DMS53 (cell line): ENCODE measurements around the gene TPRN.

ENCODE experiments used
- DNase-seq: peaks from one replicate; lab custom pipeline; 2025; lab: John Stamatoyannopoulos, UW

Gene TPRN

GRCh38 chr9:137173796-137174664, 26.5 kb downstream of the TPRN start:
- no peak for DNase-seq

GRCh38 chr9:137172901-137173795, 27.4 kb downstream of the TPRN start:
- peak; percentile 82 for DNase-seq

GRCh38 chr9:137171149-137171900, 29.2 kb downstream of the TPRN start:
- no peak for DNase-seq

DNA sequence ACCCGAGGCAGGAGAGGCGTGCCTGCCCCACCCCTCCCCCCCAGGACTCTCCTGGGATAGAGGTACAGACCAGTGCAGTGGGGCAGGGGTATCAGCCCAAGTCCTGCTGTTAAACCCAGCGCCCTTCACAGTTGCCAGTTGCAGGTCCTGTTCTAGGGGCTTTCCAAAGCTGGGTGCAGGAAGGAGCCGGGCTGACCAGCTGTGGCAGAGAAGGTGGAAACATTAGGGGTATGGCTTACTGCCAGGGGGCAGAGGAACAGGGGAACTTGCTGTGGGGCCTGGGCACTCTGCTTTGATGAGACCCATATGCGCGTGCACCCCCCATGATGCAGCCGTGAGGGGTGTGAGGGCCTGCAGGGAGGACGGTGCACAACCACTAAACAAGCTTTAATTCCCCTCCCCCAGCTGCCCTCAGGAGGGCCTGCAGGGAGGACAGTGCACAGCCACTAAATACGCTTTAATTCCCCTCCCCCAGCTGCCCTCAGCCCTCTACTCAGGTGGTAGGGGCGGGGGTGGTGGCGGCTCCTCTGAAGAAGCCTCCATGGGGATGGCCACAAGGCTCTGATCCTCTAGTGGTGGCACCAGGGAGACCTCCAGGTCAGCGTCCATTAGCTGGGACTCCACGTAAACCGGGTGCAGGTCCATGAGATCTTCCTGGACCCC, 29.9 kb downstream of the TPRN start:
- no peak for DNase-seq

DNA sequence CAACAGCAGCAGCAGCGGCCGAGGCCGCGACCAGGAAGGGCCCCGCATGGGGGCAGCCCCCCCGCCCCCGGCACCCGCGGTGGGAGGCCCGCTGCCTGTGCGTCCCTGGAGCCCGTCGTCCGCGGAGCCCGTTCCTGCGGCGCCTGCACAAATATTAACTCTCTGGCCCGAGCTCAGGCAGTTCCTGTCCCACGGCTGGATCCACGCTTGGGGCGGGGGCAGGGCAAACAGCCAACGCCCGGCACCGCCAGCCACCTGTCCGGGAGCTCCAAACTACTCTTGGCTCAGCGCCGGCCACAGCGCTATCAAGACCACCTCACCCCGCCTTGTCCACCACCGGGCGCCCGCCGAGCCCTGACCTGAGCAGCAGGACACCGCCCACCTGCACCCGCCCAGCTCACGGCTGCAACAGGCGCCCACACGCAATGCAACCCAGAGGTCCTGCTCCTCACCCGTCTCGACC, 30.6 kb downstream of the TPRN start, which contains the start of gene LRRC26:
TSS of gene LRRC26 (minus strand) at position 156 of the 463 bp plus-strand sequence. CDS start at position 48, 108 bp downstream.
- no peak for DNase-seq

- peak; percentile 97 for DNase-seq
These were observed 31.4 kb downstream of the TPRN start for GRCh38 chr9:137168904-137169856.

- peak; percentile 83 for DNase-seq
These were observed 32.0 kb downstream of the TPRN start for GRCh38 chr9:137168573-137168903.

DNA sequence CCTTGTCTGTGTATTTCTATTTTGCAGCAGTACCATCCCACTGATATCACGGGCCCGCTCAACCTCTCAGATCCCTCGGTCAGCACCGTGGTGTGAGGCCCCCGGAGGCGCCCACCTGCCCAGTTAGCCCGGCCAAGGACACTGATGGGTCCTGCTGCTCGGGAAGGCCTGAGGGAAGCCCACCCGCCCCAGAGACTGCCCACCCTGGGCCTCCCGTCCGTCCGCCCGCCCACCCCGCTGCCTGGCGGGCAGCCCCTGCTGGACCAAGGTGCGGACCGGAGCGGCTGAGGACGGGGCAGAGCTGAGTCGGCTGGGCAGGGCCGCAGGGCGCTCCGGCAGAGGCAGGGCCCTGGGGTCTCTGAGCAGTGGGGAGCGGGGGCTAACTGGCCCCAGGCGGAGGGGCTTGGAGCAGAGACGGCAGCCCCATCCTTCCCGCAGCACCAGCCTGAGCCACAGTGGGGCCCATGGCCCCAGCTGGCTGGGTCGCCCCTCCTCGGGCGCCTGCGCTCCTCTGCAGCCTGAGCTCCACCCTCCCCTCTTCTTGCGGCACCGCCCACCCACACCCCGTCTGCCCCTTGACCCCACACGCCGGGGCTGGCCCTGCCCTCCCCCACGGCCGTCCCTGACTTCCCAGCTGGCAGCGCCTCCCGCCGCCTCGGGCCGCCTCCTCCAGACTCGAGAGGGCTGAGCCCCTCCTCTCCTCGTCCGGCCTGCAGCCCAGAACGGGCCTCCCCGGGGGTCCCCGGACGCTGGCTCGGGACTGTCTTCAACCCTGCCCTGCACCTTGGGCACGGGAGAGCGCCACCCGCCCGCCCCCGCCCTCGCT, 32.6 kb downstream of the TPRN start:
- DNase-seq: peak; percentile 91

GRCh38 chr9:137167277-137167746, 33.2 kb downstream of the TPRN start:
- peak; percentile 78 for DNase-seq

DNA sequence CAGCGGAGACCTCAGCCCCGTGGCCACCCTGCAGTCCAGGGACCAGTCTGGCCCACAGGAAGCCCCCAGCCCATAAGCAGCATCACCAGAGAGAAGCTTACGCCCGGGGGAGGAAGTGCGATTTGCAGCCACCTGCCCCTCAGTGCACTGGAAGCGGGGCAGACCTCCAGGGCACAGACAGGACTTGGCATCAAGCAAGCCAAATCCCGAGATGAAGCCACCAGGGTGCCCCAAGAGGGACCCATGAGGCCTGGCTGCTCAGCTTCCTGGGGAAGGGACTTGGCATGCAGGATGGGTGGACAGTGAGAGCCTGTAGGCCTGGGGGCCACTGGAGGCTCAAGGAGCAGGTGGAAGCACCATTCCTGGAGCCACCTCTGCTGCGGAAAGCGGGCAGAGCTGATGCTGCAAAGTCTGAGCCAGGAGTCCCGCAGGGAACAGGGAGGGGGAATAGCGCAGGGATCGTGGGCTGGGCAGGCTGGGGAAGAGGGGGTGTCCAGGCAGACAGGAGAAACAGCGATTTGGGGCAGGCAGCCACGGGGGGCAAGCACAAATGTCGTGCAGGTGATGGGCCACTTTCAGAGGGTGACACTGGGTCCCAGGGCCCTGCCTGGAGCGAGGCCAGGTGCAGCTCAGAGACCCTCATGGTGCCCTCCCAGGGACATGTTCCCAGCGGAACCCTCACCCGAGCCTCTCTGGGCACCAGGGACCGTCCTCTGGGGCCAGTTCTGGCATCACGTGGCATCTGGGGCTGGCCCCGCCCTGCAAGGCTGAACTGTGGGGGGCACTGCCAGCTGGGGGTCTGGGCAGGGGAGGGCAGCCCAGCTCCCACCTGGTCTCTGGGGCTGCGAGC, 33.9 kb downstream of the TPRN start:
- peak; percentile 43 for DNase-seq

GRCh38 chr9:137165250-137165836, 35.2 kb downstream of the TPRN start:
- DNase-seq: no peak

GRCh38 chr9:137164370-137165249, 35.9 kb downstream of the TPRN start:
- DNase-seq: no peak

GRCh38 chr9:137163805-137164204, 36.7 kb downstream of the TPRN start:
- DNase-seq: no peak

DNA sequence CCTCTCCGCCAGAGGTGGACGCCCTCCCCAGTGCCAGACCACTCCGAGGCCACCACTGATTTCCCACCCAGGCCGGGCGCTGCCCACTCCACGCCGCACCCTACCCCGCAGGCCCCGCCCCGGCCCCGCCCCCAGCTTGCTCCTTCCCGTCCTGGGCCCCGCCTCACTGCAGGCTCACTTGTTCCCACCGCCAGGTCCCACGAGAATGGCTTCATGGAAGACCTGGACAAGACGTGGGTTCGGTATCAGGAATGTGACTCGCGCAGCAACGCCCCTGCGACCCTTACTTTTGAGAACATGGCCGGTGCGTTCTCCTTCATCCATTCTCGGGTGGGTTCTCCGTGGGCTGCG, 37.2 kb downstream of the TPRN start:
- peak; percentile 55 for DNase-seq

DNA sequence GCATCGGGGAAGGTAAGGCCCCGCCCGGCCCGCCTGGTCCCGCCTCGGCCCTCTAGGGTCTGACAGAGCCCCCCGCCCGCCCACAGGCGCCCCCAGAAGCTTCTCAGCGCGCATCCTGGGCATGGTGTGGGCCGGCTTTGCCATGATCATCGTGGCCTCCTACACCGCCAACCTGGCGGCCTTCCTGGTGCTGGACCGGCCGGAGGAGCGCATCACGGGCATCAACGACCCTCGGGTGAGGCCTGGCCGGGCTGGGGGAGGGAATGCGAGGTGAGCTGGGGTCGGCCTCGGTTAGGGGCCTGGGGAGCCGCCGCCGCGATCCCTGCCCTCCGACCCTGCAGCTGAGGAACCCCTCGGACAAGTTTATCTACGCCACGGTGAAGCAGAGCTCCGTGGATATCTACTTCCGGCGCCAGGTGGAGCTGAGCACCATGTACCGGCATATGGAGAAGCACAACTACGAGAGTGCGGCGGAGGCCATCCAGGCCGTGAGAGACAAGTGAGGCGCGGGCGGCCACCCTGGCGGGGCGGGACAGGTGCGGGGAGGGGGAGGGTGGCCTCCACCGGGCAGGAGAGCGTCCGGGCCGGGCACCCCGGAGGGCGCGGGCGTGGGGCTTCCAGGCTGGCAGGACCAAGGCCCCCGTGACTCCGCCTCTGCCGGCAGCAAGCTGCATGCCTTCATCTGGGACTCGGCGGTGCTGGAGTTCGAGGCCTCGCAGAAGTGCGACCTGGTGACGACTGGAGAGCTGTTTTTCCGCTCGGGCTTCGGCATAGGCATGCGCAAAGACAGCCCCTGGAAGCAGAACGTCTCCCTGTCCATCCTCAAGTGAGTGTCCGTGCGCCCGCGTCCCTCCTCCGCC, 37.8 kb downstream of the TPRN start:
- DNase-seq: peak; percentile 90
